ENCODE data around the gene AMMECR1.

The AMMECR1 gene

DNA sequence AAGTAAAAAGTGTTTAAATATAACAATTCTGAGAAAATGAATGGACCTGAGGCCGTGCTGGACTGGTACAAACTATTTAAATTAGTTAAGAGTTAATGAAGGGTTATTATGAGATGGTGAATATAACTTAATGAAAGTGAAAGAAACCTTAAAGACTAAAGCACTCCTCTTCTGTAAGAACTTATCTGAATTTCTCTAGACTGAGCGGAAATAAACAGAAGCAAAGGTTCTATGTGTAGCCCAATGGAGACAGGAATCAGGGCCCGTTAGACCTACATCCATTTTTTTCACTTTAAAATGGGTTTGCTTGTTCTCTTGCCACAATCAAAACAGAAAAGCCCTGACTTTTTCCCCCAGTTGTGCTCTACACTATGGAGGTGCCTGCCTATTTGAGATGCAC lies 14.9 kb downstream of the AMMECR1 start:
- no peak overlapping the region for H3K27ac ChIP-seq
- DNase-seq (ENCODE audit: low spot score), result no peak
- ChIA-PET CTCF (no interaction called here), POLR2A (ENCODE audit: low non-redundant PET) (no interaction called here)
- TF ChIP-seq, protein P1, sequence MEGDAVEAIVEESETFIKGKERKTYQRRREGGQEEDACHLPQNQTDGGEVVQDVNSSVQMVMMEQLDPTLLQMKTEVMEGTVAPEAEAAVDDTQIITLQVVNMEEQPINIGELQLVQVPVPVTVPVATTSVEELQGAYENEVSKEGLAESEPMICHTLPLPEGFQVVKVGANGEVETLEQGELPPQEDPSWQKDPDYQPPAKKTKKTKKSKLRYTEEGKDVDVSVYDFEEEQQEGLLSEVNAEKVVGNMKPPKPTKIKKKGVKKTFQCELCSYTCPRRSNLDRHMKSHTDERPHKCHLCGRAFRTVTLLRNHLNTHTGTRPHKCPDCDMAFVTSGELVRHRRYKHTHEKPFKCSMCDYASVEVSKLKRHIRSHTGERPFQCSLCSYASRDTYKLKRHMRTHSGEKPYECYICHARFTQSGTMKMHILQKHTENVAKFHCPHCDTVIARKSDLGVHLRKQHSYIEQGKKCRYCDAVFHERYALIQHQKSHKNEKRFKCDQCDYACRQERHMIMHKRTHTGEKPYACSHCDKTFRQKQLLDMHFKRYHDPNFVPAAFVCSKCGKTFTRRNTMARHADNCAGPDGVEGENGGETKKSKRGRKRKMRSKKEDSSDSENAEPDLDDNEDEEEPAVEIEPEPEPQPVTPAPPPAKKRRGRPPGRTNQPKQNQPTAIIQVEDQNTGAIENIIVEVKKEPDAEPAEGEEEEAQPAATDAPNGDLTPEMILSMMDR (conservative IDR thresholded peaks at IDR 0.05; ENCODE audit: low read depth), result no peak

DNA sequence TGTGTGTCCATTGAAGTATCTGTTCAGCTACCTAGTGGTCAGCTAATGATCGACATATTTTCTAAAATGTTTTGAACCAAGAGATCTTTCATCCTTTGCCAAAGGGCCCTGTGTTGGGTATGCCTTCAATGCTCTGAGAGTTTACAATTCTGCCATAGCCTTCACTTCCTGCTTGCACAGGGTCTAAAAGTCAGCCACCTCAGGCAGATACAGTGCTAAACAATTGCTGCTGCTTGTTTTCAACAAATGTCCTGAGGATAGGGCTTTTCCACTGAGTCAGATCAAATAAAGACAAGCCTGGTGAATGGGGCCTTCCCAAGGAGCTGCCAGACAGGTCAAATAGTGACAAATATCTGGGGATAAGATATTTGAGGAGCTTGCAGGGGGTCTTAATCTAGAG lies 16.7 kb downstream of the AMMECR1 start:
- no peak for DNase-seq (ENCODE audit: low spot score)
- H3K27ac ChIP-seq, result no peak overlapping the region
- POLR2A ChIA-PET (ENCODE audit: low non-redundant PET), result no interaction called here
- CTCF ChIA-PET, result no interaction called here
- TF ChIP-seq, protein P1 (conservative IDR thresholded peaks at IDR 0.05; ENCODE audit: low read depth), result no peak

DNA sequence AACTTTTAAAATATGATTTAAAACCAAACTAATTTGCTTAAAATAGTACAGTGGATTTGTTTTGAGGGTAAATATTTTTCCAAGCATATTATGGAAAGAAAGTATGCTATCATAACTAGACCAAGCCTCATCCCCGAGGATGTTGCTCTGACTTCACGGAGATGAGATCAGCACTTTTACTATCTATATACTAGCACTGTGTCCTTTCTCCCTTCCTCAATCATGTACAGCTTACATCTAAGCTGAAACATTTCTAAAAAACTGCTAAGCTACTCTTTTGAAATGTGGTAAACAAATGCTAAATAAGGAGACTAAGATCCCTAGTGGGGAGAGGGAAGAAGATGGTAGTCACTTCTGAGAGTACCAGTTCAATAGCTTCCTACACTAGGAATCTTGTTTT lies 23.8 kb downstream of the AMMECR1 start:
- ChIA-PET CTCF (no interaction called here), POLR2A (ENCODE audit: low non-redundant PET) (no interaction called here)
- DNase-seq (ENCODE audit: low spot score), result no peak
- no peak overlapping the region for H3K27ac ChIP-seq
- TF ChIP-seq, protein P1 (conservative IDR thresholded peaks at IDR 0.05; ENCODE audit: low read depth), result no peak

DNA sequence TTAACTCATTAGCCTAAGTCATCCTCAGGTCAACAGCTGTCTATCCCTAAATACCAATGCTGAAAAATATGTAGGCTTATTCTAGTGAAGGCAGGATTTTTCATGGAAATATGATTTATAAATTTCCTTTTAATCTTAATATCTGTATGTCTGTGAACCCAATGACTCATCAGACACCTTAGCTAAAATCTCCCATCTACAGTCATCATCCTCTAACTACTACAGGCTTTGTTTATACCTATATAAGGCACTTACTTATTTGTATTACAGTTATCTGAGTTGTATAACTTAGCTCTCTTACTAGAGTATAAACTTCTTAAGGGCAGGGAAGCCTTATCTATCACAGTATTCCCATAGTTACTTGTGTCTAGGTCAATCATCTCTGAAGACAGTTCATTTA lies 24.2 kb downstream of the AMMECR1 start:
- ChIA-PET POLR2A (ENCODE audit: low non-redundant PET) (no interaction called here), CTCF (no interaction called here)
- H3K27ac ChIP-seq, result no peak overlapping the region

DNA sequence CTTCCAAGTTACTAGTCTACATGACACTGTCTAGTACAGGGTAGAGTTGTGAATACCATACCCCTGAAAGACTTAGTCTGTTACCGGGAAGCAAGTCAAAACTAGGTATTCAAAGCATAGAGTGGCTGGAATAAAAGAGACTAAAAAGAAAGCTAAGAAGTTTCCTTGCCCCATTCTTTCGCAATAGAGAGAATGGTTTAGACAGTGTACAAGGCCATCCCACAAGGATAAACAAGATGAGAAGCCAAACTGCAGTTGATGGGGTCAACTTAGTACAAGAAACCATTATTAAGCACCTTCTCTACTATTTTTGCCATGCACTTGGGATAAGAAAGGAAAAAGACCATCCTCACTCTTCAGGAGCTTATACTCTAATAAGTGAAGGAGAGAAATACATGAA lies 30.3 kb downstream of the AMMECR1 start:
- no peak for DNase-seq (ENCODE audit: low spot score)
- no peak overlapping the region for H3K27ac ChIP-seq
- TF ChIP-seq, protein P1 (conservative IDR thresholded peaks at IDR 0.05; ENCODE audit: low read depth), result no peak
- POLR2A ChIA-PET (ENCODE audit: low non-redundant PET), result interaction anchor here (0.6 kb wide), 1 partner anchor 134 kb away, joined by 3 read pairs; no protein-coding TSS in a partner anchor
- CTCF ChIA-PET, result no interaction called here

More for the DNA sequence above, 24.2 kb downstream of the AMMECR1 start:
- DNase-seq (ENCODE audit: low spot score), result no peak
- TF ChIP-seq, protein P1 (conservative IDR thresholded peaks at IDR 0.05; ENCODE audit: low read depth), result no peak

DNA sequence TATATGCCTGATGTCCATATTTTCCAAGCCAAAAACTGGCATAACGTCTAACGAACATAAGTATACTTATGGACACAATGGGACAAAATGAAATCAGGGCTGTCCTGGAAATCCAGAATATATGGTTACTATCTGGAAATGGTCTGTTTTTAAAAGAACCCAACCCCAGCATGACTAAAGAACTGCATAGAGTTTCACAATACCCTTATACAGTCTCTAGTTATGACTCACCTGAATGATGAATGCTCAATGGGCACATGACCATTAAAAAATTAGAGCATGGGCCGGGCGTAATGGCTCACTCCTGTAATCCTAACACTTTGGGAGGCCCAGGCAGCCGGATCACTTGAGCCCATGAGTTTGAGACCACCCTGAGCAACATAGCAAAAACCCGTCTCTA lies 31.8 kb downstream of the AMMECR1 start:
- DNase-seq (ENCODE audit: low spot score), result peak; percentile 65
- POLR2A ChIA-PET (ENCODE audit: low non-redundant PET), result no interaction called here

More for the DNA sequence above, 31.8 kb downstream of the AMMECR1 start:
- peak overlapping the region; percentile 76 for H3K27ac ChIP-seq
- TF ChIP-seq, protein P1 (conservative IDR thresholded peaks at IDR 0.05; ENCODE audit: low read depth), result no peak
- CTCF ChIA-PET, result no interaction called here

Measured in RWPE1 (cell line).